ENCODE data around the gene MAP4K2.

- TF ChIP-seq TAF1 (IDR thresholded peaks at IDR 0.05; ENCODE audit: low read depth, low read length) = no peak
- TF ChIP-seq POLR2A (IDR thresholded peaks at IDR 0.05; ENCODE audit: low read depth, low read length) = no peak
- TF ChIP-seq POLR2AphosphoS5 (IDR thresholded peaks at IDR 0.05; ENCODE audit: low read depth, low read length) = no peak
- TF ChIP-seq POU2F2 (IDR thresholded peaks at IDR 0.05; ENCODE audit: low read depth, low read length) = no peak
Observed at GRCh38 chr11:64803846-64804345, 882 bp upstream of the MAP4K2 start.

Measured in GM12891 (cell line).